Gastroesophageal sphincter (tissue), 3 donors: Measurements from ENCODE around the gene SH3BP5.

Experiments used
- CTCF ChIP-seq, 4 experiments: fragments of 200-600 bp in 2 of 4; fragments of 450-650 bp in 2 of 4; sonication (generic) in 1 of 4; IDR thresholded peaks; one replicate each; pipeline ENCODE4 v1.5.1; 2017 to 2019; ENCODE audit warnings: antibody characterized with exemption in 4 of 4, mild to moderate bottlenecking in 2 of 4, moderate library complexity in 2 of 4
- EP300 ChIP-seq: sonication (generic); formaldehyde crosslinking; IDR thresholded peaks from one replicate; pipeline ENCODE4 v1.6.1; 2017; ENCODE audit warnings: antibody characterized with exemption, mild to moderate bottlenecking
- POLR2AphosphoS5 ChIP-seq: sonication (generic); formaldehyde crosslinking; IDR thresholded peaks from one replicate; pipeline ENCODE4 v1.6.1; 2017; ENCODE audit warnings: antibody characterized with exemption

GRCh38 chr3:15303216-15303615 is 29.2 kb downstream of the SH3BP5 start:
- TF ChIP-seq CTCF (IDR thresholded peaks at IDR 0.05), result no peak
- TF ChIP-seq EP300, result no peak
- no peak for TF ChIP-seq POLR2AphosphoS5
